Vein endothelial cell (primary cell): ENCODE measurements around the gene TNFRSF11A. TPM values are rescaled to one million over a fixed set of nuclear protein-coding genes. Genes with fewer than 3 reads are reported as not detected.

Experiments used
- small RNA-seq: library from RNA; depleted of rRNA; stranded (forward); fragments of <200 nt; gene quantifications from one replicate; pipeline ENCODE3, GENCODE V24; 2012
- total RNA-seq: library from RNA; depleted of rRNA; stranded (reverse); fragments of >200 nt; gene quantifications from 2 replicates; pipeline ENCODE4 v1.2.3, GENCODE V29; 2012

The TNFRSF11A gene
- 9.1 and 11.9 TPM in 2 replicates for total RNA-seq

DNA sequence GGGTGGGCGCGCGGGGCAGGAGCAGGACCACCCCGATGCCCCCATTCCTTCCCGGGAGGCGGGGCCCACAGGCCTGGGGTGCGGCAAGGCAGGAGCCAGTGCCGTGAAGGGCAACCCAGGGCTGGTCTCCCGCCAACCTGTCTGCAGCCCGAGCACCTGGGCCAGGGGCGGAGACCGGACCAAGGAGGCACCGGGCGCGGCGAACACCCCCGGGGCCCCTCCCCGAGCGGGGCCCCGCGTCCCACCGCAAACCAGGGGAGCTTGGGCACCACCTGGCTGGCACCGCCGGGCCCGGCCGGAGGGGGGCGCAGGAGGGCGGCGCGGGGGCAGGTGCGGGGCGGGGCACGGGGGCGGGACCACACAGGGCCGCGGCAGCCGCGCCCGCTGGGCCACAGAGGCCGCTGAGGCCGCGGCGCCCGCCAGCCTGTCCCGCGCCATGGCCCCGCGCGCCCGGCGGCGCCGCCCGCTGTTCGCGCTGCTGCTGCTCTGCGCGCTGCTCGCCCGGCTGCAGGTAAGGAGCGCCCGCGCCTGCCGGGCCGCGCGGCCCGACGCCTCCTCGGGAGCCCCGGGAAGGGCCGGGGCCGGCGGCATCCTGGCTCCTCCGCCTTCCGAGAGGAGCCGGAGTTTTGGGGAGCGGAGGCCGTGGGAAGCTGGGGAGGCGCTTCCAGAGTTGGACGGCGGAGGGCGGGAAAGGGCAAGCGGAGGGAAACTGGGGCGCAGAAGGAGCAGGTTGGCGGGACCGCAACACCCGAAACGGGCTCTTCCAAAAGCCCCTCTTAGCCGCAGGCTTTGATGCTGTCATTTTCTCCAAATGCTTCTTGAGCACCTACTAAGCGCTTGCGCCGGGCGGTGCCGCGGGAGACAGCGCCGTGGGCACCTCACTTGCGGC lies at the start of gene TNFRSF11A:
Gene TNFRSF11A (plus strand): TSS at position 394 of the 889 bp plus-strand sequence. CDS start 43 bp downstream, at position 437.

Small RNAs within 50 kb of the gene (small RNA-seq; reads per million reads assigned to genes)
- gene AC100843.2 (not detected), gene RF00019 (not detected)

Other genes starting within 250 kb of the TNFRSF11A start
- 30.5 and 31.0 TPM in 2 replicates for gene PIGN, start 138.3 kb upstream of the TNFRSF11A start, total RNA-seq
- gene RELCH, start 138.1 kb upstream of the TNFRSF11A start, total RNA-seq = 23.8 and 42.7 TPM in 2 replicates
- 18.9 and 33.8 TPM in 2 replicates for gene ZCCHC2, start 197.7 kb downstream of the TNFRSF11A start, total RNA-seq